Stimulated activated CD4-positive, alpha-beta T cell treated with anti-CD3 and anti-CD28 coated beads, Interleukin-2, amount 100 ng/mL, for 4 hours (primary cell): ENCODE measurements around the gene ZCCHC14.
"Not testable (repeated sequence)": the region's sequence is repeated elsewhere in the genome, so short reads cannot be mapped to it uniquely, and the experiment has no call there.

Source experiments
- DNase-seq: peaks from one replicate; pipeline ENCODE4 v3.0.0-alpha.2; 2020; ENCODE audit warnings: low read depth

Gene ZCCHC14

DNA sequence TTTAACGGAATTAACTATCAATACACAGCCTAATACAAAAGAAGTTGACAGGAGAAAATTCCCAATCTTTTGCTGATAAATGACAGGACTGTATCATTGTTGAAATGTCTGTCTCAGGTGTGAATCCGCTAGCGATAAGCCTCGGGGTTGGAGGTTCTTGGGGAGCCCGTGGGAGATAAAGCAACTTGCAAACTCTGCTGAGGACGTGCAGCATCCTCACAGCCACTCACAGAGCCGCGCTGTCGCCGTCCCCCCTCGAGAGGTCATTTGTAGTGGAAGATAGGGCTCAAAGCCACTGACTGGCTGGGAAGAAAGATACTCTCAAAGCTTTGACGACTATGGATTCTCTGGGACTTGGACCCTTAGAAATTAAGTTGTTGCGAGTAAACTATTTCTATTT is 83.7 kb downstream of the ZCCHC14 start:
- DNase-seq = no peak

DNA sequence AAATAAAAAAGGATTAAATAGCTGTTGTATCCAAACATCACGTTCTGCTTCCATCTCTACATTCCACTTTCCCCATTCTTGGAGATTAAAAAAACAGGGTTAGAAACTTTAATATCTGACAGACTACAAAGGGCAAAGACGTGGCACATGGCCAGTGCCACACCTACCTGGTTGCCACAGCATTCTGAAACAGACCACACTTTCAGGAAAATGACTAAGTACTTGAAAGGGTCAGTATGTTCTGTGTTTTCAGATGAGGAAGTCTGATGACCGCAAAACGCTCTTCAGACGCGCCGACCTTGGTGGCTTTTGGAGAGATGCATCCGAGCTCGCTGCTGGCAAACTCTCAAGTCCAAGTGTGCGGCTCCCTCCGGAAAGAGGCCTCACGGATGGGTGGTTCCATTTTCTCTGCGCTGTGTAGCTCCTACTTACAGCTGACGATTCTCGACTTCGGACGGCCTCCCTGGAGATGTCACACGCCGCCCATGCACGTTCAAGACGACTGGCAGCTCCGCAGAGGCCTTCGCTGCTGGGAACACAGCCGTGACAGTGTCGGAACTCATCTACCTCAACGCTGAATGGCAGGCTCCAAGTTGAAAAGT is 85.2 kb downstream of the ZCCHC14 start:
- no peak for DNase-seq

DNA sequence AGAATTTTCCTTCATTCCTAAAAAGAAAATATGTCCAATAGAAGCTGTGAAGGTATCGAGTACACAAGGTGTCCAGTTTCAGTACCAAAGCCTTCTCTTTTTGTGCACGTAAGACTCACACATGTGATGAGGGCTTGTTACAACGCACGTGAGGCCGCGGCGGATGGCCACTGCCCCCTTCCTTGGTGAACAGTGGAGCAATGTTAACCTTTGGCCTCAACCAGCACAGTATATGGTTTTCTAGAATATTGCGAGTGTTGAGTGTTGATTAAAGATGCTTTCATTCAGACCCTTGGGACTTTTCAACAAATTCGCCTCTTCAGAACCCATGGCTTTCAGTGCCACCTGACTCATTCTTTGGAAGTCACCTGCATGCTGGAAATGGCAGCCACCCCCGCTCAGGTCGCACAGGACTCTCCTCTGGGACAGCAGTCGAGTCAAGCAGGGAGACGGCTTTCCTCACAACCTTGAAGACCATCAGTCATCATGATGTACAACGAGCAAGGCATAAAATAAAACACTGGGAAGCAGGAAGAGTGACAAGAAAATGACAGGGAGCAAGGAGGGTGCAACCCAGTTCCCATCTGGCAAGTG is 86.2 kb downstream of the ZCCHC14 start:
- DNase-seq = no peak

DNA sequence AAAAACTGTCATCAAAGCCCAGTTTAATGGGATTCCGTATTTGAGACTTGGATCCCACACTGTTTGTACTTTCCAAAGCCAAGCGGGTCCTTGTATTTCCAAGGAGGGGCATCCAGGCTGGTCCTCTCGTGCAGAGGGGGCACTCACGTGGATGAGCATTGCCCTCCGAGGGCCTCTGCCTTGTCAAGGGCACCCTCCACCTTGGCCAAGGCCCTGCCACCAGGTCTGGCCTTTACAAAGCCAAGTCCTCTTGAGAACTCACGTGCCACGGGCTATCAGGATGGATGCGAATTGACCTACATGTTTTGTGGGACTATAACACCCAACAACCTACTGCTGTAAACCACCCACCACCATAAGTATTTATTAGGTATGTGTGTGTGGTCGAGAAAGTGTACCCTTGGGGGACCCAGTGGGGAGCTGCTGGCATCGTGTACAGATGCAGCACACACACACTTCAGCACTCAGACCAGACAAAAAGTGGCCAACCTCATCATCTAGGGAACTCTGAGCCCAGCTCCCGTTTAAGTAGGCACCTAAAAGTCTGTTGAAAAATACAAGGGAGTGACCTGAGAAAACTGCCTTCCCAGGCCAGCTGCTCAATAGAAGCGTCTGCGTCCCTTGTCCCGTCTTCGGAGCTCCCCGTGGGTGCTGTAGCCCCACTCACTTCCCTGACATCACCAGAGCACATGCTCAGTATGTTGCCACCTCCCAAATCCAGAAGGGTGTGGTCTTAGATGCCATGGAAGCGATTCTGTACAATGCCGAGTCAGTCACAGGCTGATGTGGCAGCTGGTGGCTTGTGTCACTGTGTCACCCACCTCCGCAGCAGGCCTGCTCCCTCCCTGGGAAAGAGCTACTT is 87.8 kb downstream of the ZCCHC14 start:
- DNase-seq = no peak

DNA sequence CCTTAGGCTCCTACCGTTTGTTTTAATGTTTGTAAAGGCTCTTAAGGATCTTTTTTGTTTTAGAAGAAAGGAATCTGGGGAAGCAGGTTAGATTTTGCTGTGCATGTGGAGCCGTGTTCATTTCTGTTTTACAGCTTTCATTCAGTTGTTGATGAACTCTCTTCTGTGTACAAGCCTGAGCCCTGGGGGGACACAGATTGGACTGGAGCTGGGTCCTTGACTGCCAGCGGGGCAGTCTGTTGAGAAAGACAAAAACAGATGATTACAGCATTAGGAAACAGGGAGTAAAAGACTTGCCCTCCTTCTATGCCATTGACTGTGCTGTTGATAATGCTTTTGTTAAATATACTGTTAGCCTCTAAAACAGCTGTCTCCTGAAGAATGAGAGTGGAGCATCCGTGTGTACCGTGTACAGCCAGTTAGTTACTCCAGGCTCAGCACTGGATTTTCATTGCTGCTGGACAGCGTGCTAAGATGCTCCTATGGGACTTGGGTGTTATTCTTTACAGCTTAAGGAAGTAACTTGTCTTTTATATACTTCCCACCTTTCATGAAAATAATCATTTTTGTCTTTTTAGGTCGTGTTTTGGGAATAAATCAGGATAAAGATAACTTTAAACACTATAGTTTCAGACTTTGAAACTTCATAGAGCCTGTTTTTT is 97.5 kb downstream of the ZCCHC14 start:
- no peak for DNase-seq

DNA sequence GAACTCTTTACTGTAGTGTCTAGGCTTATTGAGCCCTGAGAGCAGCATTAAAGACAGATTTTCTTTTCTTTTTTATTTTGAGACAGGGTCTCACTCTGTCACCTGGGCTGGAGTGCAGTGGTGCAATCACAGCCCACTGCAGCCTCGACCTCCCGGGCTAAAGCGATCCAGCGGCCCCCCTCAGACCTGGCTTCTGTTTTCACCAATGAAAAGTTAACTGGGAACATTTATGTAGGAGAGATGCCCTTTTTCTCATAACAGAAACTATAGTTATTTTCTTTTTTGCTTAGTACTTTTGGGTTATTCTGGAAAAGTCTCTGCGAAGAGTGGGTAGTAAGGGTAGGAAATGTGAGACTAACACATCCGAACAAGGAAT is 99.2 kb downstream of the ZCCHC14 start:
- DNase-seq = no peak

DNA sequence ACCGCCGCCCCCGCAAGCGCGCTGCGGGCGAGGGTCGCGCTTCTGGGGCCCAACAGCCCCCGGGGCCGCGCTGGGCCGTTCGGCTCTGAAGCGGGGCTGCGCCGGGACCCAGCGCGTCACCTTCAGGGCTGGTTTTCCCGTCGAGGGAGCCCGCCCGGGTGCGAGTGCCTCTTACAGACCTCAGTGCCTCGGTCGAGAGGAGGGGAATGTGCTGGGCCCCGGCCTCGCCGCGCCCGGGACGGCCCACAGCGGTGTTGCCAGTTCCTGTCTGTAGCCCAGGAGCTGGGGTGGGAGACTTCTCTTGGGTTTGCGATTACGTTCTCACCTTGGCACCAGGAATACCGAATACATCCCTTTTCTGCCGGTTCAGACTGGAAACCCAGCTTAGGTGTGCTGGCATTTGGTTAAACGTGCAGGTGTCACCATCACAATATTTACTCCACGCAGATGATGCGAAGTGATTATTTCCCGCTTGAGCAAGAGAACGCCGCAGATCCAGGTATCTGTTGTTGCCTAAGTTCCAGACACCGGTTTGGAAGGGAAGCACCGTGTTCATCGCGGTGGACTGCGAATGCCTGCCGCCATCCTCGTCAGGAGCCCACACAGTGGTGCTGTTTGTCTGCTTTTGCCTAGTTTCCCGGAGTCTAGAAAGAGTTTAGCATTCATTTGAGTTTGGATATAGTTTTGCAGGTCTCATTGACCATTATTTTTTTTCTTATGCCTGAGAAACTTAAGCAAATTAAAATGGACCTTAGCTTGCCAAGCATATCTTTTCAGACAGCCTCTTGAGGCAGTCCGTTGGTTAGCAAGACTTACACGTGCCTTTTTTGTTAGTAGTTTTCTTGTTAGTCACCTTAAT is 99.8 kb downstream of the ZCCHC14 start:
- no peak for DNase-seq

DNA sequence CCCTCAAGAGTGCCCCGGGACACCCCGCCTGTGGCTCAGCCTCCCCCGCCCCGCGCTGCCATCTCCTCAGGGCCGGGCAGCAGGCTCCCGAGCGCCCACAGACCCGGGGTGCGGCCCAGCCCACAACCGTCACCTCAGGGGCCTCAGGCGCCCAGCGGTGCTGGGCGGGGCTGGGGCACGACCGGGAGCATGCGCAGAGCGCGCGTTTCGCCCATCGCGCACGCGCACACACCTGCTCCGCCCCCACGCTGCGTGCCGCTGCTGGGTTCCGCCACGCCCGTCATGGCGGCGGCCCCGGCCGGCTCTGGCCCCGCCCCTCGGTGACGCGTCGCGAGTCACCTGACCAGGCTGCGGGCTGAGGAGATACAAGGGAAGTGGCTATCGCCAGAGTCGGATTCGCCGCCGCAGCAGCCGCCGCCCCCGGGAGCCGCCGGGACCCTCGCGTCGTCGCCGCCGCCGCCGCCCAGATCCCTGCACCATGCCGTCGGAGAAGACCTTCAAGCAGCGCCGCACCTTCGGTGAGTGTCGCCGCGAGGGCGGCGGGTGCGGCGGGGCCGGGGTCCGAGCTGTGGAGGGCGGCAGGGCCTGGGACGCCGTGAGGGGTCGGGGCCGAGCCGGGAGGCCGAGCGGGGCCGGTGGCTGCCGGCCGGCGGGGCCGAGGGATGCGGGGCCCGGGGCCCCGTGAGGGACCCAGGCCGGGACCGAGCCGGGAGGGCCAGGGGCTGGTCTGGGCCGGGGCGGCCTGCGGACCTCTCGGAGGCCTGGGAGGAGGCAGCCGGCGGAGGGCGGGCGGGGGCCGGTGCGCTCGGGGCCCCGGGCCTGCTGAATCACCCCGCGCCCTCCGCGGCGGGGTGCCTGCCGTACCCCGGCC is 100.6 kb downstream of the ZCCHC14 start, which contains the start of gene MAP1LC3B:
Gene MAP1LC3B (plus strand): TSS at position 387 of the 871 bp plus-strand sequence. CDS start 92 bp downstream, at position 479.
- peak; percentile 94 for DNase-seq

DNA sequence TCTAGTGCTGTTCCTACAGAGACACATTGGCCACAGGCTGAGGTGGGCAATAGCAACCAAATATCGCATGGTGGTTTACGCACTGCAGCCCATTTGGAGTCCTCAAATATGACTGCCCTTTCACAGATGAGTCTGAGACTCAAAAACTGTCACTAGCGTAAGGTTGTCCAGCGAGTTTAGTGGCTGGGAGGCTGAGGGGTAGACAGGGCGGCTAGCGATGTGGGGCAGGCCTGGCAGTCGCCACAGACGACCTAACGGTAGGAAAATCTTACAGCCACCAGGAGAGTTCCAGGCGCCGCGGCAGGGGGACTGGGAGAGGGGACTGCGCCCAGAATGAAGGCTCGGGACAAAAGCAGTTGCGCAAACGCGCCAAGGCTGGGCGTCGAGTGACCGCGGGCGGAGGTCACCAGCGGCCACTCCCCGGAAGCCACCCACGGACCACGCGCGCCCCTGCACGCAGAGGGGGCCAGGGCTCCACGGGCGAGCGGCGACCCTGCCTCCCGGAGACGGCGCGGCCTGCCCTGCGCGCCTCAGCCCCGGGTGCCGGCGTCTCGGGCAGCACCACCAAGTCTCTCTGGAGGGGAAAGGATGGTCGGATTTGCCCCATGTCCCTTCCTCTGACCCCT is 101.4 kb downstream of the ZCCHC14 start:
- no peak for DNase-seq

DNA sequence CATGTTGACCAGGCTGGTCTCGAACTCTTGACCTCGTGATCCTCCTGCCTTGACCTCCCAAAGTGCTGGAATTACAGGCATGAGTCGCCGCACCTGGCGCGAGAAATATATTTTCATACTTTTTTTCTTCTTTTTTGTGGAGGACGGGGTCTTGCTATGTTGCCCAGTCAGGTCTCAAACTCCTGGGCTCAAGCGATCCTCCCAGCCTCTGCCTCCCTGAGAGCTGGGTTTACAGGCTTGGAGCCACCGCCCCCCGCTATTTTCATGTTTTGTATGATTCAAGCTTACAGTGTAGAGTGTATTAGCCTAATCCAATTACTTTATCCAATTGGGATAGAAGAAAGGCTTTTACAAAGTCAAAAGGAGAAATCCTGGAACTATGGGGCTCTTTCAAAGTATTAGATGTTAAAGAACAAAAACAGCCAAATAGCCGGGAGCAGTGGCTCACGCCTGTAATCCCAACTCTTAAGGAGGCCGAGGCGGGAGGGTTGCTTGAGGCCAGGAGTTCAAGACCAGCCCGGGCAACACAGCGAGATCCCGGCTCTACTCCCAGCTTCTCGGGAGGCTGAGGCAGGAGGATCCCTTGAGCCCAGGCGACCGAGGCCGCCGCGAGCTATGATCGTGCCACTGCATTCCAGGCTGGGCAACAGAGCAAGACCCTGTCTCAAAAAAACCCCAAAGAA is 102.0 kb downstream of the ZCCHC14 start:
- no peak for DNase-seq

DNA sequence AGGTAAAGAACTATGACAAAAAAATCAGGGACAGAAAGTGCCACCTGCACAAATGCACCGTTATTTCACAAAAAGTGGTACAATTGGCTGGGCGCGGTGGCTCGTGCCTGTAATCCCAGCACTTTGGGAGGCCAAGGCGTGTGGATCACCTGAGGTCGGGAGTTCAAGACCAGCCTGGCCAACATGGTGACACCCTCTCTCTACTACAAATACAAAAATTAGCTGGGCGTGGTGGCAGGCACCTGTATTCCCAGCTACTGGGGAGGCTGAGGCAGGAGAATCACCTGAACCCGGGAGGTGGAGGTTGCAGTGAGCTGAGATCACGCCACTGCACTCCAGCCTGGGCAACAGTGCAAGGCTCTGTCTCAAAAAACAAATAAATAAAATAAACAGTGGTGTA is 102.9 kb downstream of the ZCCHC14 start:
- DNase-seq = not testable (repeated sequence)

DNA sequence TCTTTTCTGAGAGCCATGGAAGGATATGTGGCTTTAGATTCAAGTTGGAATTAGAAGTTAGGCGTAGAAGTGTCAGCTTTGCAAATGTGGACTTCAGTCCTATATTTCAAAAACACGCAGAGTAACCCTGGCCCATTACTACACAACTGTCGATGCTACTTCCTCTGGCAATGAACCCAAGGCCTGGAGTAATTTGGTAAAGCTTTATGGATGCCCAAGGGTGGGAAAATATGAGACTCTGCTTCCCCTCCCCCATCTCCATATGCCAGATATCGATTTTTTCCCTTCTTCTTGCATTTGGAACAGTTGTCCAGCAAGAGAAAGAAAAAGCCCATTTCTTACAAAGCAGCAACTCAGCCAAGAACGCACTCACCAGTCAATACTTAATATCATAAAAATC is 103.6 kb downstream of the ZCCHC14 start:
- no peak for DNase-seq

DNA sequence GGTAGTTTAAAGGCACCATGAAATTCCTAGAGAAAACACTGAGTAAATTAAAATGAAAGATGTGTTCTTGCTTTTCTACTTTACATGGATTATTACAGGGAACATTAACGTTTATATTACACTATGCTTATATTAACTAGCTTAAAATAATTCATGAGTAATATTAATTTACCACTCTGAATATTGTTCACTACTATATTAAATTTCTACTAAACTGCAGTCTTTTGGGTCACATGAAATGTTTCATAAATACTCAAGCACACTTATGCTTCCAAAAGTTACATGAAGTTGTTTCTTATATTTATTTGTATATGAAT is 104.0 kb downstream of the ZCCHC14 start:
- DNase-seq = no peak

DNA sequence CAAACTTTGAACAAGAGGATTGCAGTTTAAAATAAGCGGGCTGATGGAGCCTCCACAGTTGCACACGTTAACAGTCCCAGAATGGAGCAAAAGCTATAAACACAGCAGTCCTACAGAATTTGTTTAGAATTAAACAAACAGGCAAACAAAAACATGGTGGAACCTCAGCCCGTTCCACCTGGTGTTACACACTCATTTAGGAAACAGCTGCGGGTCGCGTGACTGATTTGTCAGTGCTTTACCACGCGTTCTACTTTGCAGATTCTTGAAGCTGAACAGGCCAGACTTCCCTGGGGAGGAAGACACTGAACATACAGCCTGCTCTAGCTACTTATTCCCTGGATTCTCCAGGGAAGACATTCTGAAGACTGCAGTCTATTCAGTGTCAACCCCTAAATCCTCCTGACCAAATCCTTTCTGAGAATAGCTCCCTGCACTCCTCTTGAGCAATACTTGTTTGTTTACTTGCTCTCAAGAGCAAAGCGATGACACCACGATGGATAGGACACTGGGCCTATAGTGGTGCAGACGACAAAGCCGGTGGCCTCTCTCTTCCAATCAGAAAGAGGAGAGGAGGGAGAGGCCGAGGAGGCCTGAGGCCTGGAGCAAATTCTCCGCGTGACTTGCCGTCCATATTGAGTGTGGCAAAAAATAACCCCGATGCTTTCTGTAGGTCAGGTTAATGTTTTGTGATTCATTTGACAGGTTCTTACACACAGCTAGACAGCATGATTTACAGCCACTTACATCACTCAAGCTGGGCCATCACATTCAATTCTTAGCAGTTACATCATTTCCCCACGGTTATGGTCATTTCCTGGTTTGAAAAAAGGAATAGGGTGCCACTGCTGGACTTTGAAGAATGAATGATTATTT is 104.6 kb downstream of the ZCCHC14 start:
- DNase-seq = peak; percentile 81

DNA sequence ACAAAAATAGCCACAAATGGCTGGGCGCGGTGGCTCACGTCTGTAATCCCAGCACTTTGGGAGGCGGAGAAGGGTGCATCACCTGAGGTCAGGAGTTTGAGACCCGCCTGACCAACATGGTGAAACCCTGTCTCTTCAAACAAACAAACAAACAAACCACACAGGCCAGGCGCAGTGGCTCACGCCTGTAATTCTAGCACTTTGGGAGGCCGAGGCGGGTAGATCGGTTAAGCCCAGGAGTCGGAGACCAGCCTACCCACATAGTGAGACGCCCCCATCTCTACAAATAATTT is 108.0 kb downstream of the ZCCHC14 start:
- DNase-seq = not testable (repeated sequence)

DNA sequence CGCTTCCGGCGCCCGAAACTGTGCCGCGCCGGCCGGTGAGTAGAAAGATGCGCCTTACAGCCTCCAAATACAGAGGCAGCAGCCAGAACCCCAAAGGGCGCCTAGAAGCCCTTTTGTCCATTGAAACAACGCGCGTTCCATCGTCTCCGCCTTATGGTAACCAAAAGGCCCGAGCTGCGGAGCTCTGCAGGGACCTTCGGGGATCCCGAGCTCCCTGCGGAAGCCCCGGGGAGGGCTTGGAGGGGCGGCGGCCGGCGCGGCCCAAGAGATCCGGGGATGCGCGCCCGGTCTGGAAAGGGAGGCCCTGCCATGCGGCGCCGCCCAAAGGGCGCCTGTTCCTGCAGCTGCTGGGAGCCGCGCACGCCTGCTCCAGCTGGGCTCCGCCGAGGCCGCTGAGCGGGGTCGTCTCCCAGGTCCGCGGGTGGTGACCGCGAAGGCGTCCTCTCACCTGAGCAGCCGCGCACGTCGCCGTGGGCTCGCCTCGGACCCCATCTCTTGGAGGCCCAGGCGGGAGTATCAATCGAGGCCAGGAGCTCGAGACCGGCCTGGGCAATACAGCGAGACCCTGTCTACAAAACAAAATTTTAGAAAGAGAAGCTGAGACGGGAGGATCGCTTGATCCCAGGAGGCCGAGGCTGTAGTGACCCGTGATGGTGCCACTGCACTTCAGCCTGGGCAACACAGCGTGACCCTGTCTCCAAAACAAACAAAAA is 108.5 kb downstream of the ZCCHC14 start:
- DNase-seq = no peak

DNA sequence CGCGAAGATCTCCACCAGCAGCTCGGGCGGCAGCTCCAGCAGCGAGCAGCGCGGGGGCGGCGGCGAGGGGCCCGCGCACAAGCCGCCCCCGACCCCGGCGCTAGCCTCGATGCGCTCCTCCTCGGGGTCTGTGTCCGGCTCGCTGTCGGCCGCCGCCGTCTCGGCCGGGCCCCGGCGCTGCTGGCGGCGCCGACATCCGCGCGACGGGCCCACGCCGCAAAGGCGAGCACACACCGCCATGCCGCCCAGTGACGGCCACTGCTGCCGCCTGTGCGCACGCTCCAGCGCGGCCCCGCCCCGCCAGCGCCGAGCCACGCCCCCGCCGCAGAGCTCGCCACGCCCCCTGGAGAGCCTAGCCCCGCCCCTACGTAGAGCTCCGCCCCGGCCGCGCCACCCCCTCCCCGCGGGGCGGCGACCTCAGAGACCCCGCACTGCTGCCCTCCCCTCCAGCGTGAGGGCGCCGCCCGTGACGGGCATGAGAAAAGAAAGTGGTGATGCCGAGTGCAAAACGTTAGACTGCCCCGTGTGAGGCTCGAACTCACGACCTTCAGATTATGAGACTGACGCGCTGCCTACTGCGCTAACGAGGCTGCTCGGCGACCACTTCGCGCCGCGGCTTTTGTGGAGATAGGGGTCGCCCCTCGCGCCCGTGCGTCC is 109.2 kb downstream of the ZCCHC14 start, which contains the start of gene FBXO31:
Gene FBXO31 (minus strand): TSS at position 272 of the 657 bp plus-strand sequence. CDS start 32 bp downstream, at position 240.
- DNase-seq = peak; percentile 84
